Neural cell (in vitro differentiated cells): ENCODE data around the gene LIX1L. TPM values are rescaled to one million over a fixed set of nuclear protein-coding genes. Genes with fewer than 3 reads are reported as not detected.

Source experiments
- H2AFZ ChIP-seq: fragments of 200-600, 300-800 bp; sonication (generic), shearing (Covaris generic); 2 replicates; pipeline ENCODE4 v1.6.0; 2014; ENCODE audit warnings: low read depth, mild to moderate bottlenecking, antibody characterized with exemption, low read length, moderate library complexity
- H3F3A ChIP-seq: fragments of 200-600 bp; shearing (Covaris generic); 2 replicates; pipeline ENCODE4 v1.6.1; 2016; ENCODE audit warnings: mild to moderate bottlenecking, moderate library complexity, mixed read lengths, antibody characterized with exemption, low read length; ENCODE audit not compliant: insufficient read depth, poor library complexity, severe bottlenecking
- H3K27ac ChIP-seq: fragments of 200-600, 300-800 bp; sonication (generic), shearing (Covaris generic); 2 replicates; pipeline ENCODE4 v1.5.1; 2014; ENCODE audit warnings: mild to moderate bottlenecking, low read length, moderate library complexity
- H3K27me3 ChIP-seq: fragments of 300-800, 200-600 bp; sonication (generic), shearing (Covaris generic); 2 replicates; pipeline ENCODE4 v1.6.0; 2014; ENCODE audit warnings: mild to moderate bottlenecking, low read depth, low read length, moderate library complexity; ENCODE audit not compliant: insufficient read depth
- H3K36me3 ChIP-seq: fragments of 300-800, 200-600 bp; sonication (generic), shearing (Covaris generic); 2 replicates; pipeline ENCODE4 v1.5.1; 2014; ENCODE audit warnings: mild to moderate bottlenecking, antibody characterized with exemption, low read length, moderate library complexity; ENCODE audit not compliant: insufficient read depth
- H3K4me2 ChIP-seq: fragments of 300-800, 200-600 bp; sonication (generic), shearing (Covaris generic); 2 replicates; pipeline ENCODE4 v1.6.0; 2014; ENCODE audit warnings: mild to moderate bottlenecking, low read length
- H3K4me3 ChIP-seq: fragments of 300-800, 200-600 bp; sonication (generic), shearing (Covaris generic); 2 replicates; pipeline ENCODE4 v1.5.1; 2014; ENCODE audit warnings: mild to moderate bottlenecking, low read length, moderate library complexity
- H3K79me2 ChIP-seq: fragments of 200-600 bp; shearing (Covaris generic); replicated peaks from 2 replicates; pipeline ENCODE4 v1.6.0; 2014; ENCODE audit warnings: mild to moderate bottlenecking, low read length, moderate library complexity; ENCODE audit not compliant: insufficient read depth
- H3K9ac ChIP-seq: fragments of 300-800, 200-600 bp; sonication (generic), shearing (Covaris generic); 2 replicates; pipeline ENCODE4 v1.6.1; 2016; ENCODE audit warnings: mild to moderate bottlenecking, low read length, mixed read lengths
- H3K9me2 ChIP-seq: fragments of 200-600 bp; shearing (Covaris generic); 2 replicates; pipeline ENCODE4 v1.6.1; 2016; ENCODE audit warnings: mild to moderate bottlenecking, low read length, mixed read lengths; ENCODE audit not compliant: insufficient read depth
- H3K9me3 ChIP-seq: fragments of 200-600, 300-800 bp; sonication (generic), shearing (Covaris generic); 2 replicates; pipeline ENCODE4 v1.6.1; 2016; ENCODE audit warnings: mild to moderate bottlenecking, mixed run types, low read length, moderate library complexity, mixed read lengths
- H4K20me1 ChIP-seq: fragments of 200-600 bp; shearing (Covaris generic); 2 replicates; pipeline ENCODE4 v1.6.1; 2016; ENCODE audit warnings: mild to moderate bottlenecking, mixed run types; ENCODE audit not compliant: insufficient read depth
- EP300 ChIP-seq: fragments of 450-650 bp; conservative IDR thresholded peaks from 2 replicates; pipeline ENCODE4 v1.6.1; 2014; ENCODE audit warnings: antibody characterized with exemption, mild to moderate bottlenecking, moderate library complexity; ENCODE audit not compliant: poor library complexity, severe bottlenecking
- EZH2 ChIP-seq: fragments of 200-600, 300-800 bp; shearing (Covaris generic), sonication (generic); IDR thresholded peaks from 2 replicates; pipeline ENCODE4 v1.6.1; 2014; ENCODE audit warnings: antibody characterized with exemption, low read length, borderline replicate concordance, mild to moderate bottlenecking; ENCODE audit not compliant: insufficient read depth, poor library complexity, severe bottlenecking
- MXI1 ChIP-seq: fragments of 450-650 bp; conservative IDR thresholded peaks from 2 replicates; pipeline ENCODE4 v1.6.1; 2014; ENCODE audit warnings: antibody characterized with exemption, mild to moderate bottlenecking; ENCODE audit not compliant: poor library complexity, severe bottlenecking
- POLR2AphosphoS5 ChIP-seq: IDR thresholded peaks from 2 replicates; pipeline ENCODE4 v1.6.1; 2012
- RAD21 ChIP-seq: fragments of 450-650 bp; conservative IDR thresholded peaks from 2 replicates; pipeline ENCODE4 v1.6.1; 2014; ENCODE audit warnings: antibody characterized with exemption, mild to moderate bottlenecking, moderate library complexity
- SMC3 ChIP-seq: fragments of 450-650 bp; conservative IDR thresholded peaks from 2 replicates; pipeline ENCODE4 v1.6.1; 2014; ENCODE audit warnings: antibody characterized with exemption, mild to moderate bottlenecking, moderate library complexity; ENCODE audit not compliant: poor library complexity
- TAF1 ChIP-seq: IDR thresholded peaks from 2 replicates; pipeline ENCODE4 v1.6.1; 2012; ENCODE audit warnings: low read depth
- polyA plus RNA-seq: library from polyadenylated mRNA; depleted of rRNA; stranded (reverse); fragments of >200 nt; gene quantifications from 2 replicates; pipeline ENCODE4 v1.2.3, GENCODE V29; 2014
- TF ChIP-seq, protein P1 (sequence below): fragments of 450-650 bp; IDR thresholded peaks from 2 replicates; pipeline ENCODE4 v1.5.1; 2014; ENCODE audit warnings: antibody characterized with exemption, mild to moderate bottlenecking, moderate library complexity; ENCODE audit not compliant: poor library complexity, severe bottlenecking
- TF ChIP-seq, protein P2 (sequence below): IDR thresholded peaks from 2 replicates; pipeline ENCODE4 v1.6.1; 2012; ENCODE audit warnings: borderline replicate concordance

LIX1L gene
- polyA plus RNA-seq, 1 donor from 2014 or later: 17.0 TPM

DNA sequence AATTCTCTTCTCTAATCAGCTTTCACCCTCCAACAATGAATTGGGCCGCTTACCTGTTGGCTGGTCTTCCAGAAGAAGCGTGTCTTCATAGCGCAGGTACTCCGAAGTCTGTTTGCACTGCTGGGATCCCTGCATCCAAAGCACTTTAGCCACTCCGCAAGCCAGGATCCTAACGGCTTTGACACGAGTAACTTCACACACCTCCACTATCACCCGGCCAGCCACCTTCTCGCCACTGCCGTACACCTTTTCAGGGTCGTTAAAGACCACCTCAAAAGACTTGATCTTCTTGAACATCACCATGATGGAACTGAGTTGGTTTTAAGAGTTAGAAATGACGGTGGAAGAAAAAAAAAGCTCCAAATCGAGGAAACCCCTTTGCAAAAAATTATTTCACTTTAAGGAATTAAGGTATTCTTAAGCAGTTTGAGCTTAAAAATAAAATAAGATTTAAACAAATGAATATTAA lies 38.2 kb upstream of the LIX1L start:
- TF ChIP-seq TAF1 (no peak), SMC3 (no peak), MXI1 (no peak), POLR2AphosphoS5 (no peak), RAD21 (no peak)
- TF ChIP-seq, protein P1, sequence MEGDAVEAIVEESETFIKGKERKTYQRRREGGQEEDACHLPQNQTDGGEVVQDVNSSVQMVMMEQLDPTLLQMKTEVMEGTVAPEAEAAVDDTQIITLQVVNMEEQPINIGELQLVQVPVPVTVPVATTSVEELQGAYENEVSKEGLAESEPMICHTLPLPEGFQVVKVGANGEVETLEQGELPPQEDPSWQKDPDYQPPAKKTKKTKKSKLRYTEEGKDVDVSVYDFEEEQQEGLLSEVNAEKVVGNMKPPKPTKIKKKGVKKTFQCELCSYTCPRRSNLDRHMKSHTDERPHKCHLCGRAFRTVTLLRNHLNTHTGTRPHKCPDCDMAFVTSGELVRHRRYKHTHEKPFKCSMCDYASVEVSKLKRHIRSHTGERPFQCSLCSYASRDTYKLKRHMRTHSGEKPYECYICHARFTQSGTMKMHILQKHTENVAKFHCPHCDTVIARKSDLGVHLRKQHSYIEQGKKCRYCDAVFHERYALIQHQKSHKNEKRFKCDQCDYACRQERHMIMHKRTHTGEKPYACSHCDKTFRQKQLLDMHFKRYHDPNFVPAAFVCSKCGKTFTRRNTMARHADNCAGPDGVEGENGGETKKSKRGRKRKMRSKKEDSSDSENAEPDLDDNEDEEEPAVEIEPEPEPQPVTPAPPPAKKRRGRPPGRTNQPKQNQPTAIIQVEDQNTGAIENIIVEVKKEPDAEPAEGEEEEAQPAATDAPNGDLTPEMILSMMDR: no peak
- TF ChIP-seq, protein P2, sequence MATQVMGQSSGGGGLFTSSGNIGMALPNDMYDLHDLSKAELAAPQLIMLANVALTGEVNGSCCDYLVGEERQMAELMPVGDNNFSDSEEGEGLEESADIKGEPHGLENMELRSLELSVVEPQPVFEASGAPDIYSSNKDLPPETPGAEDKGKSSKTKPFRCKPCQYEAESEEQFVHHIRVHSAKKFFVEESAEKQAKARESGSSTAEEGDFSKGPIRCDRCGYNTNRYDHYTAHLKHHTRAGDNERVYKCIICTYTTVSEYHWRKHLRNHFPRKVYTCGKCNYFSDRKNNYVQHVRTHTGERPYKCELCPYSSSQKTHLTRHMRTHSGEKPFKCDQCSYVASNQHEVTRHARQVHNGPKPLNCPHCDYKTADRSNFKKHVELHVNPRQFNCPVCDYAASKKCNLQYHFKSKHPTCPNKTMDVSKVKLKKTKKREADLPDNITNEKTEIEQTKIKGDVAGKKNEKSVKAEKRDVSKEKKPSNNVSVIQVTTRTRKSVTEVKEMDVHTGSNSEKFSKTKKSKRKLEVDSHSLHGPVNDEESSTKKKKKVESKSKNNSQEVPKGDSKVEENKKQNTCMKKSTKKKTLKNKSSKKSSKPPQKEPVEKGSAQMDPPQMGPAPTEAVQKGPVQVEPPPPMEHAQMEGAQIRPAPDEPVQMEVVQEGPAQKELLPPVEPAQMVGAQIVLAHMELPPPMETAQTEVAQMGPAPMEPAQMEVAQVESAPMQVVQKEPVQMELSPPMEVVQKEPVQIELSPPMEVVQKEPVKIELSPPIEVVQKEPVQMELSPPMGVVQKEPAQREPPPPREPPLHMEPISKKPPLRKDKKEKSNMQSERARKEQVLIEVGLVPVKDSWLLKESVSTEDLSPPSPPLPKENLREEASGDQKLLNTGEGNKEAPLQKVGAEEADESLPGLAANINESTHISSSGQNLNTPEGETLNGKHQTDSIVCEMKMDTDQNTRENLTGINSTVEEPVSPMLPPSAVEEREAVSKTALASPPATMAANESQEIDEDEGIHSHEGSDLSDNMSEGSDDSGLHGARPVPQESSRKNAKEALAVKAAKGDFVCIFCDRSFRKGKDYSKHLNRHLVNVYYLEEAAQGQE: no peak
- Histone ChIP-seq H3F3A (peaks cover 3% of the 10 kb centered on the region), H3K27me3 (no peaks in the 10 kb centered on the region), H3K36me3 (peaks cover 29% of the 10 kb centered on the region), H3K4me3 (peak overlapping the region; percentile 79), H3K9me2 (no peaks in the 10 kb centered on the region), H4K20me1 (peaks cover 50% of the 10 kb centered on the region), H3K4me2 (no peak overlapping the region), H3K9me3 (no peaks in the 10 kb centered on the region), H3K79me2 (peaks cover 59% of the 10 kb centered on the region), H3K27ac (peak overlapping the region; percentile 85), H3K9ac (peak overlapping the region; percentile 76), H2AFZ (no peak overlapping the region)

DNA sequence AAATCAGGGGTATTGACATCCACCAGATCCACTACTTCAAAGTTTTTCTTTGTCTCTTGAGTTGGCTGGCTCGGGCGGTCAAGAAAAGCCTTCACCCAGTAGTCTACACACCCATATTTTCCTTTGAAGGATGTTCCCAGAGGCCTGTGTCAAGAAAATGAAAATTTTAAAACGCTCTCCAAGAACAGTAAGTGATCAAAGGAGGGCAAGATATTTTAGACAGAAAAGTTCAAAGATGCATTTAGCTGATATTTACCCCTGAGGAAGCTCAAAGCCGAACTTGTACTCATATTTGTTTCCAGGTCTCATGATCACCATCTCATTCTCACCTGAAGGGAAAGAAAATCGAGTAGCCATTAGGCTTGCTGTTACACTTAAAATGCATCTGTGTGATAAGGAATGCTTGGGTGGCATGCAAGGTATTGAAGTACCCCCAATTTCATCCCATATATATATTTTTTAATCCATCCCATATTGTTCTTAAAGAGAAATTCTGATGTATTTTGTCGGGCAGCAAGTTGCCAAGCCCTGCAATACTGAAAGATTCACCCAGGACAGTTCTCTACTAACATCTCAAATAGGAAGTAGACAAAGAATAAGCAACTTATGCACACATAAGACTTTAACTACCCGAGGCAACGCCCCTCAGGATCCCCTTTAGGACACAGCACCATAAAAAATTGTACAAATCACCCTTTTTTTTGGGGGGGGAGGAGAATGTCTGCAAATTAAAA lies 37.5 kb upstream of the LIX1L start:
- peak overlapping the region; percentile 79 for H3K4me3 ChIP-seq
- peaks cover 3% of the 10 kb centered on the region for H3F3A ChIP-seq
- no peak overlapping the region for H2AFZ ChIP-seq
- no peaks in the 10 kb centered on the region for H3K9me2 ChIP-seq
- H4K20me1 ChIP-seq: peaks cover 52% of the 10 kb centered on the region
- H3K36me3 ChIP-seq: peaks cover 29% of the 10 kb centered on the region
- TF ChIP-seq POLR2AphosphoS5 (no peak), RAD21 (no peak), TAF1 (no peak), SMC3 (no peak), EP300 (no peak), MXI1 (no peak), EZH2 (no peak)
- TF ChIP-seq, protein P1: no peak
- TF ChIP-seq, protein P2: no peak
- peak overlapping the region; percentile 100 for H3K4me2 ChIP-seq
- no peaks in the 10 kb centered on the region for H3K27me3 ChIP-seq
- H3K9ac ChIP-seq: peak overlapping the region; percentile 76
- no peaks in the 10 kb centered on the region for H3K9me3 ChIP-seq
- peaks cover 65% of the 10 kb centered on the region for H3K79me2 ChIP-seq
- peak overlapping the region; percentile 85 for H3K27ac ChIP-seq
